Measurements from ENCODE around the gene PIGBOS1. TPM values are rescaled to one million over a fixed set of nuclear protein-coding genes. Genes with fewer than 3 reads are reported as not detected.

The PIGBOS1 gene, protein sequence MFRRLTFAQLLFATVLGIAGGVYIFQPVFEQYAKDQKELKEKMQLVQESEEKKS
- 6.4 TPM for total RNA-seq

DNA sequence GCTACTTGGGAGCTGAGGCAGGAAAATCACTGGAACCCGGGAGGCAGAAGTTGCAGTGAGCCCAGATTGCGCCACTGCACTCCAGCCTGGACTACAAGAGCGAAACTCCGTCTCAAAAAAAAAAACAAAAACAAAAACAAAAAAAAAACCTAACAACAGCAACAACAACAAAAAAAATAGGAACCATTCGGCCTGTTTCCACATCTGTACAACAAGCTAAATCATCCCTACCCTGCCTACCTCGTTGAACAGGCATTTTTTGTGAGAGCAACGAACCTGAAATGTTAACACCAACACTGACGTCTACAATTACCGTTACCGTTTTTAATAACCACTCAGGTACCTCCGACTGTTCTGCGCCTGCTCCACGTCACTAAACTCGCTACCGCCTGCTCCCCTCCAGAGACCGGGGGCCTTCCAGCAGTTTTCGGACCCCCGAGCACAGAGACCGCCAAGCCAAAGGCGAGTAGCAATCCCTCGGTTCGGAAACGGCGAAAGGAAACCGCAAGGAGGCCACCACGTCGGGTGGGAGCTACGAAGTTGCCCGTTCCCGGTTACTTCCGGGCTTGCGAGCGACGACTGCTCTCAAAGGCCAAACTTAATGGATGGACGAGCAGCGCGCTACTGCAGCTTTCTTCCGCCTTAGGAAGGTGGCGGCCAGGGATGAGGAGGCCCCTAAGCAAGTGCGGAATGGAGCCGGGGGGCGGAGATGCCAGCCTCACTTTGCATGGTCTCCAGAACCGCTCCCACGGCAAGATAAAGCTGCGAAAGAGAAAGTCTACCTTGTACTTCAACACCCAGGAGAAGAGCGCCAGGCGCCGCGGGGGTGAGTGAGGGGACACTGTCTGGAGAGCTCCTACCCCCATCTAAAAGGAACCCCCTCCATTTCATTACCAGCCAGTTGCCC lies at the start of gene PIGBOS1, which contains the start of gene PIGB:
Gene PIGBOS1, minus strand, starts transcription at position 536 of the 907 bp plus-strand sequence. CDS start 1,331 bp downstream, outside the sequence.
Gene PIGB, plus strand, starts transcription at position 635 of the 907 bp plus-strand sequence. Its CDS starts 29 bp downstream, at position 664.
- peak in 1 of 2 donors; percentile 89 for DNase-seq (ENCODE audit: extremely low spot score in 2 of 2)
- intact Hi-C loops (cut with DNase I): no loop called here
- no peaks in the 10 kb centered on the region for H3K36me3 ChIP-seq
- TF ChIP-seq POLR2A (IDR thresholded peaks at IDR 0.05) (no peak), POLR2AphosphoS5 (IDR thresholded peaks at IDR 0.05; ENCODE audit: insufficient read depth in 1 of 2, low read depth in 1 of 2) (peak; percentile 84 to 89)
- TF ChIP-seq, protein P1, sequence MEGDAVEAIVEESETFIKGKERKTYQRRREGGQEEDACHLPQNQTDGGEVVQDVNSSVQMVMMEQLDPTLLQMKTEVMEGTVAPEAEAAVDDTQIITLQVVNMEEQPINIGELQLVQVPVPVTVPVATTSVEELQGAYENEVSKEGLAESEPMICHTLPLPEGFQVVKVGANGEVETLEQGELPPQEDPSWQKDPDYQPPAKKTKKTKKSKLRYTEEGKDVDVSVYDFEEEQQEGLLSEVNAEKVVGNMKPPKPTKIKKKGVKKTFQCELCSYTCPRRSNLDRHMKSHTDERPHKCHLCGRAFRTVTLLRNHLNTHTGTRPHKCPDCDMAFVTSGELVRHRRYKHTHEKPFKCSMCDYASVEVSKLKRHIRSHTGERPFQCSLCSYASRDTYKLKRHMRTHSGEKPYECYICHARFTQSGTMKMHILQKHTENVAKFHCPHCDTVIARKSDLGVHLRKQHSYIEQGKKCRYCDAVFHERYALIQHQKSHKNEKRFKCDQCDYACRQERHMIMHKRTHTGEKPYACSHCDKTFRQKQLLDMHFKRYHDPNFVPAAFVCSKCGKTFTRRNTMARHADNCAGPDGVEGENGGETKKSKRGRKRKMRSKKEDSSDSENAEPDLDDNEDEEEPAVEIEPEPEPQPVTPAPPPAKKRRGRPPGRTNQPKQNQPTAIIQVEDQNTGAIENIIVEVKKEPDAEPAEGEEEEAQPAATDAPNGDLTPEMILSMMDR (IDR thresholded peaks at IDR 0.05): peak in 1 of 3 experiments; percentile 13
- no peaks in the 10 kb centered on the region for H3K27me3 ChIP-seq
- H3K4me1 ChIP-seq: peaks cover 32% of the 10 kb centered on the region
- H3K9me3 ChIP-seq: no peaks in the 10 kb centered on the region
- H3K4me3 ChIP-seq: peak within 1 kb of the TSS; percentile 69 to 80
- peak within 1 kb of the TSS; percentile 73 for H3K27ac ChIP-seq

DNA sequence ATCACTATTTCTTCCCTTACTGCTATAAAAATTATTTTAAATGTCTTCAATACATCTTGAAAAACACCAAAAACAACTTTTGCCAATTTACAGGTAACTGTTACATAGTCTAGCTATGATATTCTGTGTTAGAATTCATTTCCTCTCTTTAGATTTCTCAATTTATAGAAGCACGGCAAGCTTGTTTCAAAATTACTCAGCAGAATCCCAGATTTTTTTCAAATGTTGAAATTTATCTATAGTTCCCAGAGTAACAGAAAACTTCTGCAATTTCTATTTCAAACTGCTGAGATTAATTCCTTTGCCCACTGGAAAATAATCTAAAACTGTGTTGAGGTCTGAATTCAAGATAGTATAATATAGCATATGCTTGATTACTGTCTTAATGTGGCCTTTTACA lies 48.1 kb upstream of the PIGBOS1 start:
- H3K4me3 ChIP-seq: no peak overlapping the region
- intact Hi-C loops (cut with DNase I): no loop called here
- no peaks in the 10 kb centered on the region for H3K27me3 ChIP-seq
- no peaks in the 10 kb centered on the region for H3K4me1 ChIP-seq
- H3K36me3 ChIP-seq: peaks cover 0 to 9% of the 10 kb centered on the region in 2 donors
- DNase-seq (ENCODE audit: extremely low spot score in 2 of 2): no peak
- no peak overlapping the region for H3K27ac ChIP-seq
- TF ChIP-seq POLR2A (IDR thresholded peaks at IDR 0.05): no peak
- TF ChIP-seq, protein P1 (IDR thresholded peaks at IDR 0.05): no peak
- TF ChIP-seq POLR2AphosphoS5 (IDR thresholded peaks at IDR 0.05; ENCODE audit: insufficient read depth in 1 of 2, low read depth in 1 of 2): no peak
- no peaks in the 10 kb centered on the region for H3K9me3 ChIP-seq

- no peaks in the 10 kb centered on the region for H3K27me3 ChIP-seq
- H3K9me3 ChIP-seq: no peaks in the 10 kb centered on the region
- TF ChIP-seq, protein P1 (IDR thresholded peaks at IDR 0.05): no peak
- TF ChIP-seq POLR2A (IDR thresholded peaks at IDR 0.05) (no peak), POLR2AphosphoS5 (IDR thresholded peaks at IDR 0.05; ENCODE audit: insufficient read depth in 1 of 2, low read depth in 1 of 2) (no peak)
- no peak overlapping the region for H3K4me3 ChIP-seq
- intact Hi-C loops (cut with DNase I): no loop called here
- H3K4me1 ChIP-seq: no peaks in the 10 kb centered on the region
- H3K36me3 ChIP-seq: no peaks in the 10 kb centered on the region
- H3K27ac ChIP-seq: no peak overlapping the region
- no peak for DNase-seq (ENCODE audit: extremely low spot score in 2 of 2)
Measured at GRCh38 chr15:55362641-55363040, 43.7 kb upstream of the PIGBOS1 start.

- DNase-seq (ENCODE audit: extremely low spot score in 2 of 2): no peak
- Histone ChIP-seq H3K9me3 (no peaks in the 10 kb centered on the region), H3K27me3 (no peaks in the 10 kb centered on the region), H3K4me3 (no peak overlapping the region), H3K36me3 (no peaks in the 10 kb centered on the region), H3K27ac (no peak overlapping the region), H3K4me1 (no peaks in the 10 kb centered on the region)
- intact Hi-C loops (cut with DNase I): no loop called here
- TF ChIP-seq POLR2AphosphoS5 (IDR thresholded peaks at IDR 0.05; ENCODE audit: insufficient read depth in 1 of 2, low read depth in 1 of 2): no peak
- TF ChIP-seq POLR2A (IDR thresholded peaks at IDR 0.05): no peak
- TF ChIP-seq, protein P1 (IDR thresholded peaks at IDR 0.05): no peak
Measured at GRCh38 chr15:55361048-55361447, 42.1 kb upstream of the PIGBOS1 start.
